ENCODE data around the gene CDPF1. TPM values are rescaled to one million over a fixed set of nuclear protein-coding genes. Genes with fewer than 3 reads are reported as not detected.

The CDPF1 gene
- total RNA-seq, 1 experiment from 2014 or later, result 14.1 TPM

- intact Hi-C loops (cut with micrococcal nuclease), result no loop called here
- Histone ChIP-seq H3K36me3 (ENCODE audit: low read depth, low read length) (no peaks in the 10 kb centered on the region), H2AFZ (ENCODE audit: low read length) (no peak overlapping the region), H3K27ac (ENCODE audit: low read length) (no peak overlapping the region), H3K9me3 (ENCODE audit: low read length) (no peaks in the 10 kb centered on the region), H3K4me2 (ENCODE audit: low read length) (no peak overlapping the region), H3K79me2 (ENCODE audit: low read length) (no peaks in the 10 kb centered on the region), H3K9me2 (replicated peaks; ENCODE audit: low read length) (no peaks in the 10 kb centered on the region), H4K20me1 (ENCODE audit: low read length) (no peaks in the 10 kb centered on the region), H3K27me3 (ENCODE audit: low read length) (no peaks in the 10 kb centered on the region), H3K9ac (ENCODE audit: low read length) (no peak overlapping the region), H3K4me3 (ENCODE audit: low read length) (no peak overlapping the region), H3F3A (ENCODE audit: low read length, unreplicated experiment) (no peaks in the 10 kb centered on the region), H3K4me1 (ENCODE audit: insufficient read depth, low read length) (no peaks in the 10 kb centered on the region)
- DNase-seq (no peak), ATAC-seq (no peak)
- TF ChIP-seq EZH2 (IDR thresholded peaks at IDR 0.05; ENCODE audit: low read length, unreplicated experiment) (no peak), EZH2phosphoT487 (IDR thresholded peaks at IDR 0.05; ENCODE audit: borderline replicate concordance, low read length) (no peak)
- TF ChIP-seq, protein P1, sequence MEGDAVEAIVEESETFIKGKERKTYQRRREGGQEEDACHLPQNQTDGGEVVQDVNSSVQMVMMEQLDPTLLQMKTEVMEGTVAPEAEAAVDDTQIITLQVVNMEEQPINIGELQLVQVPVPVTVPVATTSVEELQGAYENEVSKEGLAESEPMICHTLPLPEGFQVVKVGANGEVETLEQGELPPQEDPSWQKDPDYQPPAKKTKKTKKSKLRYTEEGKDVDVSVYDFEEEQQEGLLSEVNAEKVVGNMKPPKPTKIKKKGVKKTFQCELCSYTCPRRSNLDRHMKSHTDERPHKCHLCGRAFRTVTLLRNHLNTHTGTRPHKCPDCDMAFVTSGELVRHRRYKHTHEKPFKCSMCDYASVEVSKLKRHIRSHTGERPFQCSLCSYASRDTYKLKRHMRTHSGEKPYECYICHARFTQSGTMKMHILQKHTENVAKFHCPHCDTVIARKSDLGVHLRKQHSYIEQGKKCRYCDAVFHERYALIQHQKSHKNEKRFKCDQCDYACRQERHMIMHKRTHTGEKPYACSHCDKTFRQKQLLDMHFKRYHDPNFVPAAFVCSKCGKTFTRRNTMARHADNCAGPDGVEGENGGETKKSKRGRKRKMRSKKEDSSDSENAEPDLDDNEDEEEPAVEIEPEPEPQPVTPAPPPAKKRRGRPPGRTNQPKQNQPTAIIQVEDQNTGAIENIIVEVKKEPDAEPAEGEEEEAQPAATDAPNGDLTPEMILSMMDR (conservative IDR thresholded peaks at IDR 0.05; ENCODE audit: low read depth, low read length), result no peak
- BruUV-seq (replicated peaks), result no TSS peak
- POLR2A ChIA-PET (ENCODE audit: unreplicated experiment), result no interaction called here
- CTCF ChIA-PET, result no interaction called here
Observed at GRCh38 chr22:46224044-46224897, 25.8 kb downstream of the CDPF1 start.

- ATAC-seq (no peak), DNase-seq (no peak)
- BruUV-seq (replicated peaks), result no TSS peak
- no peak overlapping the region for H2AFZ ChIP-seq (ENCODE audit: low read length)
- H3K4me3 ChIP-seq (ENCODE audit: low read length), result no peak overlapping the region
- ChIA-PET POLR2A (ENCODE audit: unreplicated experiment) (no interaction called here), CTCF (no interaction called here)
- no peaks in the 10 kb centered on the region for H3K79me2 ChIP-seq (ENCODE audit: low read length)
- H3K27me3 ChIP-seq (ENCODE audit: low read length), result no peaks in the 10 kb centered on the region
- H3K36me3 ChIP-seq (ENCODE audit: low read depth, low read length), result no peaks in the 10 kb centered on the region
- TF ChIP-seq EZH2 (IDR thresholded peaks at IDR 0.05; ENCODE audit: low read length, unreplicated experiment) (no peak), EZH2phosphoT487 (IDR thresholded peaks at IDR 0.05; ENCODE audit: borderline replicate concordance, low read length) (no peak)
- TF ChIP-seq, protein P1 (conservative IDR thresholded peaks at IDR 0.05; ENCODE audit: low read depth, low read length), result no peak
- no peaks in the 10 kb centered on the region for H3F3A ChIP-seq (ENCODE audit: low read length, unreplicated experiment)
- no peak overlapping the region for H3K9ac ChIP-seq (ENCODE audit: low read length)
- H4K20me1 ChIP-seq (ENCODE audit: low read length), result no peaks in the 10 kb centered on the region
- intact Hi-C loops (cut with micrococcal nuclease), result no loop called here
- H3K9me3 ChIP-seq (ENCODE audit: low read length), result no peaks in the 10 kb centered on the region
- H3K4me2 ChIP-seq (ENCODE audit: low read length), result no peak overlapping the region
- no peaks in the 10 kb centered on the region for H3K4me1 ChIP-seq (ENCODE audit: insufficient read depth, low read length)
- H3K27ac ChIP-seq (ENCODE audit: low read length), result no peak overlapping the region
- H3K9me2 ChIP-seq (replicated peaks; ENCODE audit: low read length), result no peaks in the 10 kb centered on the region
Observed at GRCh38 chr22:46220921-46221320, 29.2 kb downstream of the CDPF1 start.

DNA sequence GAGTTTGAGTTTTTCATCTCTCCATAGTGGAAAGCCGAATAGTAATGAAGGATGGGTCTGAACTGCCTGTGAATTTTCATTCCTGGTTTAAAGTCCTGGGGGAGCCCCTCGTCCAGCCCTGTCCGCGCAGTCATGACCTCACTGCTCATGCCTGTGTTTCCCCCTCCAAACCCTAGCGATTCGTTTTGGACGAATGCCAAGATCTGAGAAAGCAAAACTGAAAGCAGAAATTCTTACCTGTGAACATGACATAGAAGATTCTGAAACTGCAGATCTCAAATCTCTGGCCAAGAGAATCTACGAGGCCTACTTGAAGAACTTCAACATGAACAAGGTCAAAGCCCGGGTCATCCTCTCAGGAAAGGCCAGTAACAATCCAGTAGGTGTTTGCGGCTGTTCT lies 30.5 kb downstream of the CDPF1 start:
- DNase-seq (no peak), ATAC-seq (no peak)
- H3K9ac ChIP-seq (ENCODE audit: low read length), result no peak overlapping the region
- no peaks in the 10 kb centered on the region for H3K9me2 ChIP-seq (replicated peaks; ENCODE audit: low read length)
- no peak overlapping the region for H3K4me3 ChIP-seq (ENCODE audit: low read length)
- H2AFZ ChIP-seq (ENCODE audit: low read length), result no peak overlapping the region
- no peaks in the 10 kb centered on the region for H3K79me2 ChIP-seq (ENCODE audit: low read length)
- H3K4me2 ChIP-seq (ENCODE audit: low read length), result no peak overlapping the region
- no peaks in the 10 kb centered on the region for H3F3A ChIP-seq (ENCODE audit: low read length, unreplicated experiment)
- no TSS peak for BruUV-seq (replicated peaks)
- H3K36me3 ChIP-seq (ENCODE audit: low read depth, low read length), result no peaks in the 10 kb centered on the region
- H4K20me1 ChIP-seq (ENCODE audit: low read length), result no peaks in the 10 kb centered on the region
- TF ChIP-seq EZH2phosphoT487 (IDR thresholded peaks at IDR 0.05; ENCODE audit: borderline replicate concordance, low read length) (no peak), EZH2 (IDR thresholded peaks at IDR 0.05; ENCODE audit: low read length, unreplicated experiment) (no peak)
- TF ChIP-seq, protein P1 (conservative IDR thresholded peaks at IDR 0.05; ENCODE audit: low read depth, low read length), result no peak
- ChIA-PET POLR2A (ENCODE audit: unreplicated experiment) (no interaction called here), CTCF (no interaction called here)
- no peak overlapping the region for H3K27ac ChIP-seq (ENCODE audit: low read length)
- intact Hi-C loops (cut with micrococcal nuclease), result no loop called here
- no peaks in the 10 kb centered on the region for H3K4me1 ChIP-seq (ENCODE audit: insufficient read depth, low read length)
- H3K27me3 ChIP-seq (ENCODE audit: low read length), result no peaks in the 10 kb centered on the region
- no peaks in the 10 kb centered on the region for H3K9me3 ChIP-seq (ENCODE audit: low read length)
